Glutamatergic neuron (in vitro differentiated cells): ENCODE measurements around the gene RGS19. TPM values are rescaled to one million over a fixed set of nuclear protein-coding genes. Genes with fewer than 3 reads are reported as not detected.

Experiments
- DNase-seq: peaks from one replicate; pipeline ENCODE4 v3.0.0; 2022
- H3K27ac Mint-ChIP-seq: one replicate; pipeline ENCODE4 v1.8.0; 2020; ENCODE audit warnings: mild to moderate bottlenecking, mixed read lengths, inconsistent platforms; ENCODE audit not compliant: unreplicated experiment
- H3K27me3 Mint-ChIP-seq: one replicate; pipeline ENCODE4 v1.8.0; 2020; ENCODE audit warnings: mild to moderate bottlenecking, moderate library complexity, mixed read lengths, inconsistent platforms; ENCODE audit not compliant: unreplicated experiment
- H3K36me3 Mint-ChIP-seq: one replicate; pipeline ENCODE4 v1.8.0; 2020; ENCODE audit warnings: mild to moderate bottlenecking, mixed read lengths, inconsistent platforms; ENCODE audit not compliant: unreplicated experiment
- H3K4me1 Mint-ChIP-seq: one replicate; pipeline ENCODE4 v1.8.0; 2020; ENCODE audit warnings: mild to moderate bottlenecking, low read depth, mixed read lengths, inconsistent platforms; ENCODE audit not compliant: unreplicated experiment
- H3K4me3 Mint-ChIP-seq: one replicate; pipeline ENCODE4 v1.8.0; 2020; ENCODE audit warnings: mild to moderate bottlenecking, mixed read lengths, inconsistent platforms; ENCODE audit not compliant: unreplicated experiment
- H3K9me3 Mint-ChIP-seq: one replicate; pipeline ENCODE4 v1.8.0; 2020; ENCODE audit warnings: mild to moderate bottlenecking, moderate library complexity, mixed read lengths, inconsistent platforms; ENCODE audit not compliant: unreplicated experiment
- CTCF ChIP-seq: fragments of 200-600 bp; sonication (generic); IDR thresholded peaks from one replicate; pipeline ENCODE4 v1.5.0; 2021; ENCODE audit not compliant: partially characterized antibody, unreplicated experiment
- total RNA-seq: library from RNA; stranded (reverse); fragmentation: NEBNext Ultra II Directional; extraction: Animal tissue kit (Norgen Biotek cat#: 25700); gene quantifications from one replicate; pipeline ENCODE4 v1.2.1, GENCODE V29; 2021; ENCODE audit not compliant: unreplicated experiment

Gene RGS19
- total RNA-seq, 1 donor from 2014 or later: 4.4 TPM

DNA sequence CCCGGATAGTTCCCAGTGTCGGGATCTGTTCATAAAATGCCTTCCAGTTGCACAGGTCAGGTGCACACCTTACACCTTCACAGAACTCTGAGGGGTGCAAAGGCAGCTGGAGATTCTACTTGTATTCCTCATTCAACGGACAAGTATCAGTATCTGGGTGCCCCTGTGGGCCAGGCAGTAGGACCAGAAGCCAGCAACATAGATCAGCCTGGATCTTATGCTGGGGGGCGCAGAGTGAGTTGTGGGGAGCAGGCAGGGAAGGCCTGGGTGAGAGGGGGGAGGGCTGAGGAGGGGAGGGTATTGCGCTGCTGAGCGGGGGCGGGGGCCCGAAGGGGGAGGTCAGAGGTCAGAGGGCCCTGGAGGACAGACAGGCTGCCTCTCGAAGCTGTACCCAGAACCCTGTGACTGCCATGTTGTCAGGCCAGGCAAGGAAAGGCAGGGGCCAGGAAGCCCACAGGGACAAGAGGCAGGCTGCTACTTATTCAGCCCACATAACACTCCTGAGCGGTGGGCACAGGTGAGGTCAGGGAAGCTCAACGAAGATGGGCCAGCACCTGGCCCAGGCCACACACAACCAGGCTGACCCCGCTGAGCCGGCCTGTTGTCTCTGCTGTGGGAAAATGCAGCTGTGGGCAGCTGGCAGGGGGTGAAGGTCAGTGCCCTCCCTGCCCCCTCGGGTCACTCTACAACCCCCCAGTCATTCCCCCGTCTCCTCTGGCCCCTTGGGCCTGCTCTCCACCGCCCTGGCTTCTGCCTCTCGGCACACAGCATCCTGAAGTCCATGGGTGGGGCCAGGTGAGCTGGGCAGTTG, 1.7 kb upstream of the RGS19 start:
- Mint-ChIP-seq H3K36me3 (peaks cover under 1% of the 10 kb centered on the region), H3K4me1 (peaks cover 9% of the 10 kb centered on the region), H3K4me3 (peak overlapping the region; percentile 78), H3K9me3 (peaks cover 9% of the 10 kb centered on the region), H3K27ac (peak overlapping the region; percentile 38), H3K27me3 (peaks cover 21% of the 10 kb centered on the region)
- no peak for TF ChIP-seq CTCF
- DNase-seq: no peak

DNA sequence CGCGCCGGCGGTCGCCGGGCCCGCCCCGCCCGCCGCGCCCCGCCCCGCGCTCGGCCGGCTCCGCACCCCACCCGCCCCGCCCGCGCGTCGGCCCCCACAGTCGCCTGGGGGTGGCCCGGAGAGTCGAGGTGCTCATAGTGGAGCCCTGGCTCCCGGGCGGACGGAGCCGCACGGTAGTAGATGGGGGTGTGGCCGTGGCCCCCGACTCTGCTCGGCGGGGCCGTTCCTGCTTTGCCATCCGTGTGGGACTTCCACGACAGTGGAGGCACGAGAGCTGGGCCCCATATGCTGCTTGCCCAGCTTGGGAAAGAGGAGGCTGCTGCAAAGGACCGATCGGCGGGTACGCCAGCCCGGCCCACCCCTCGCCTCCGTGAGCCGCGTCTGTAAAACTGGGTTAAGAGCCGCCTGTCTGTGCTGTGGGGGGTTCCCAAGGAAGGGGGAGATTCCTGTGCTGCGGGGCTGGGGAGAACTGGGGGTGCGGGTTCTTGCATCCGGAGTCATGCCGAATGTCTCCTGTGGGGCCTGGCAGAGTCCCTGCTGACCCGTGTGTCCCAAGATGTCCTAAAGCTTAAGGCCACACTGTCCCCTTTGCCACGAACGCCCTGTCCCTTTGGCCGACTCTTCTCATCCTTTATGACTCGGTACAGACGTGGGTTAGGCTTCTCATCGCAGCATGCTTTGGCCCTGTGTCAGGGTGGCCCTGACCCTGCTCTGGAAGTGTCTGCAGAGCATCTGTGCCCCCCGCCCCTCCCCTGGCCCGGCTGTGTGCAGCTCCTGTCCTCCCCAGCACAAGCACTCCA, 895 bp upstream of the RGS19 start, which contains the start of gene OPRL1:
Gene OPRL1, plus strand, starts transcription at position 70 of the 800 bp plus-strand sequence. CDS start 12,639 bp downstream, outside the sequence.
- no peak for TF ChIP-seq CTCF
- DNase-seq: no peak
- no peaks in the 10 kb centered on the region for H3K36me3 Mint-ChIP-seq
- peaks cover 21% of the 10 kb centered on the region for H3K27me3 Mint-ChIP-seq
- peak within 1 kb of the TSS; percentile 38 for H3K27ac Mint-ChIP-seq
- H3K4me1 Mint-ChIP-seq: peaks cover 9% of the 10 kb centered on the region
- peak within 1 kb of the TSS; percentile 78 for H3K4me3 Mint-ChIP-seq
- peaks cover 9% of the 10 kb centered on the region for H3K9me3 Mint-ChIP-seq

DNA sequence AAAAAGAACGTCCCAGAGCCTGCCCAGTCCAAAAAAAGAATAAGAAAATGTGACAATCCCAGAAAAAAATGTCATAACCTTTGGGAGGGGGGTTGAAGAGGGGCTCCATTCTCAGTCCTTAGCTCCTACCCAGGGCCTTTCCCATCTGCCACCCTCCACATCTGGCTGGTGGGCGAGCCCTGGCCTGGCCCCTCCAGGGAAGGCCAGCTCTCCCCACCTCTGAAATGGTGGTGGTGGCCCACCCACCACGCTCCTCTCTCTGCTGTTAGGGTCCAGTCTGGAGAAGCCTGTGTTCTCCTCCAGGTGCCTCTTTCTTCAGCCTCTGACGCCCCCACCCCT, 415 bp downstream of the RGS19 start:
- Mint-ChIP-seq H3K27ac (no peak overlapping the region), H3K27me3 (peaks cover 17% of the 10 kb centered on the region)
- TF ChIP-seq CTCF: no peak

GRCh38 chr20:64077876-64078551, 1.3 kb downstream of the RGS19 start:
- TF ChIP-seq CTCF: no peak
- H3K27ac Mint-ChIP-seq: no peak overlapping the region
- H3K9me3 Mint-ChIP-seq: peaks cover 6% of the 10 kb centered on the region
- no peaks in the 10 kb centered on the region for H3K36me3 Mint-ChIP-seq
- no peak for DNase-seq
- H3K4me1 Mint-ChIP-seq: peaks cover 6% of the 10 kb centered on the region
- peaks cover 17% of the 10 kb centered on the region for H3K27me3 Mint-ChIP-seq
- H3K4me3 Mint-ChIP-seq: no peak overlapping the region

More for the DNA sequence above, 415 bp downstream of the RGS19 start:
- Mint-ChIP-seq H3K4me1 (peaks cover 6% of the 10 kb centered on the region), H3K9me3 (peaks cover 6% of the 10 kb centered on the region), H3K36me3 (no peaks in the 10 kb centered on the region), H3K4me3 (no peak overlapping the region)
- no peak for DNase-seq
